Spinal cord (tissue), 10 donors: ENCODE data around the gene CCDC89. TPM values are rescaled to one million over a fixed set of nuclear protein-coding genes. Genes with fewer than 3 reads are reported as not detected.
A peak's percentile ranks its signal among the peaks of the same experiment; 100 is the strongest.
"Not testable (repeated sequence)": the region's sequence is repeated elsewhere in the genome, so short reads cannot be mapped to it uniquely, and the experiment has no call there.

Experiments used
- DNase-seq, 6 donors: peaks; one replicate each; pipeline versions ENCODE4 v3.0.0 to v3.0.0-alpha.2; 2013 to 2015; ENCODE audit warnings: low spot score in 6 of 6, low read depth in 4 of 6
- H3K27ac ChIP-seq: one replicate; pipeline ENCODE4 v1.5.1; 2013; ENCODE audit warnings: low read depth, low read length, control low read depth
- H3K27me3 ChIP-seq: one replicate; pipeline ENCODE4 v1.6.1; 2013; ENCODE audit warnings: low read length; ENCODE audit not compliant: control insufficient read depth, insufficient read depth
- H3K36me3 ChIP-seq: one replicate; pipeline ENCODE4 v1.6.1; 2013; ENCODE audit warnings: low read length; ENCODE audit not compliant: control insufficient read depth, insufficient read depth
- H3K4me1 ChIP-seq: one replicate; pipeline ENCODE4 v1.6.1; 2013; ENCODE audit warnings: low read length; ENCODE audit not compliant: control insufficient read depth, insufficient read depth
- H3K4me3 ChIP-seq: one replicate; pipeline ENCODE4 v1.5.1; 2013; ENCODE audit warnings: low read depth, low read length, control low read depth
- H3K9me3 ChIP-seq: one replicate; pipeline ENCODE4 v1.6.1; 2013; ENCODE audit warnings: low read length; ENCODE audit not compliant: control insufficient read depth, insufficient read depth
- WGBS: methylation state at CpG from one replicate; pipeline ENCODE4 v1.1.5; 2013; ENCODE audit warnings: missing lambda C conversion rate; ENCODE audit not compliant: insufficient coverage; 5-methylcytosine and 5-hydroxymethylcytosine counted together
- polyA plus RNA-seq, 2 donors: library from polyadenylated mRNA; unstranded; fragments of 120-200 nt; gene quantifications; one replicate each; pipeline ENCODE4 v1.2.1, GENCODE V29; 2013; ENCODE audit not compliant: insufficient read length in 2 of 2
- total RNA-seq, 2 donors: library from RNA; depleted of rRNA in 1 of 2; stranded (reverse); fragments of 120-200 nt in 1 of 2; fragments of >200 nt in 1 of 2; gene quantifications; one replicate each; pipeline versions ENCODE4 v1.2.3 to v1.2.4, GENCODE V29; 2013 to 2014
- donor health status: healthy.

CCDC89 gene
- total and polyA plus RNA-seq, 4 donors, result 1.2 to 5.5 (median 1.7) TPM

- not testable (repeated sequence) for H3K27me3 ChIP-seq, H3K27ac ChIP-seq, H3K4me1 ChIP-seq, H3K9me3 ChIP-seq, H3K36me3 ChIP-seq, DNase-seq, H3K4me3 ChIP-seq
Measured at GRCh38 chr11:85670949-85671663, 14.9 kb downstream of the CCDC89 start.

GRCh38 chr11:85668157-85668556 is 17.8 kb downstream of the CCDC89 start:
- no peak overlapping the region for H3K4me3 ChIP-seq
- H3K27me3 ChIP-seq, result no peaks in the 10 kb centered on the region
- no peak for DNase-seq
- no peak overlapping the region for H3K27ac ChIP-seq
- H3K4me1 ChIP-seq, result no peaks in the 10 kb centered on the region
- no peaks in the 10 kb centered on the region for H3K9me3 ChIP-seq
- WGBS, result no CpG with 5 or more reads among the region's 1 CpG
- H3K36me3 ChIP-seq, result no peaks in the 10 kb centered on the region

GRCh38 chr11:85666687-85667086 is 19.3 kb downstream of the CCDC89 start:
- no peaks in the 10 kb centered on the region for H3K9me3 ChIP-seq
- no peaks in the 10 kb centered on the region for H3K36me3 ChIP-seq
- no peak overlapping the region for H3K27ac ChIP-seq
- no peak overlapping the region for H3K4me3 ChIP-seq
- no peak for DNase-seq
- H3K4me1 ChIP-seq, result no peaks in the 10 kb centered on the region
- no peaks in the 10 kb centered on the region for H3K27me3 ChIP-seq
- WGBS, result no CpG with 5 or more reads among the region's 3 CpGs

GRCh38 chr11:85665733-85666132 is 20.3 kb downstream of the CCDC89 start:
- no CpG with 5 or more reads among the region's 5 CpGs for WGBS
- DNase-seq, result peak in 2 of 6 donors; percentile 14 to 42
- peak overlapping the region; percentile 100 for H3K27ac ChIP-seq
- no peaks in the 10 kb centered on the region for H3K27me3 ChIP-seq
- no peaks in the 10 kb centered on the region for H3K36me3 ChIP-seq
- H3K9me3 ChIP-seq, result no peaks in the 10 kb centered on the region
- no peak overlapping the region for H3K4me3 ChIP-seq
- H3K4me1 ChIP-seq, result no peaks in the 10 kb centered on the region

GRCh38 chr11:85664615-85665481 is 21.1 kb downstream of the CCDC89 start, which contains the start of gene CREBZF:
Gene CREBZF, minus strand, starts transcription at chr11:85665129. Its CDS starts 254 bp downstream, at chr11:85664875.
- peak within 1 kb of the TSS; percentile 96 for H3K4me3 ChIP-seq
- no peaks in the 10 kb centered on the region for H3K27me3 ChIP-seq
- under 1% methylated on average over 56 of the region's 67 CpGs for WGBS
- H3K36me3 ChIP-seq, result no peaks in the 10 kb centered on the region
- peak within 1 kb of the TSS; percentile 100 for H3K27ac ChIP-seq
- H3K9me3 ChIP-seq, result no peaks in the 10 kb centered on the region
- peak; percentile 91 to 99 (median 92) for DNase-seq
- H3K4me1 ChIP-seq, result no peaks in the 10 kb centered on the region

DNA sequence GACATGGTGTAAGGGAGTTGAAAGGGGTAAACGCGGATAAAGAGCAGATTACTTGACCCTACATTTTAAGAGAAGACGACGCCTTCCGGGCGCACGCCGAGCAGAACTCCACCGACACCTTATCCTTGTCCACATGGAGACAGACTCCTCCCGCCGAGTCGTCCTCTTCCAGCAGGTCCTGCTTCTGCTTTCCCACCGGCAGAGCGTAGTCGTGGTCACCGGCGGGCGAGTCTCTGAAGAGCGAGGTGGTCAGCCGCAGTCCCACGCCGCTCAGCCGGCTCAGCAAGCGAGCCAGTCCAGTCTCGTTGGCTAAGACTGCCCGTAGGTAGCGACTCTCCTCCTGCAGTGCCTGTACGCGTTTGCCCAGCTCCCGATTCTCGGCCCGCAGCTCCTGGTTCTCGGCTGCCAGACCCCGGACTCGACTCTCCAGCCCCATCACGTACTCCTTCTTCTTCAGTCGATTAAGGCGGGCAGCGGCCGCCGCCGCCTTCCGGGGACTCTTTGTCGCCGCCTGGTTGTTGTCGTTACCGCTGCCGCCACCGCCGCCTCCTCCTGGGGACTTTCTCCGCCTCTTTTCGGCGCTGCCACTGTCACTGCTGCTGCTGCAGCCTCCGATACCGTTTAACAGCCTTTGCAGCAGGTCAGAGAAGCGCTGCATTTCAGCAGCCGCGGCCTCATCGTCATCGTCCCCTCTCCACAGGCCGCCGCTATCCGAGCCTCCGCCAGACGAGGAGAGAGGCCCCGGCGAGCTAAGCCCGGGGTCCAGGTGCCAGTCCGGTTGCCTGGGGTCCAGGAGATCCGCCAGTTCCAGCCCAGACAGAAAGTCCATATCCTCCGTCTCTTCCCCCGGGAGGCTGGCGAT is 22.0 kb downstream of the CCDC89 start:
- under 1% methylated on average over 71 of the region's 73 CpGs for WGBS
- Histone ChIP-seq H3K27ac (peak overlapping the region; percentile 100), H3K4me1 (no peaks in the 10 kb centered on the region)

DNA sequence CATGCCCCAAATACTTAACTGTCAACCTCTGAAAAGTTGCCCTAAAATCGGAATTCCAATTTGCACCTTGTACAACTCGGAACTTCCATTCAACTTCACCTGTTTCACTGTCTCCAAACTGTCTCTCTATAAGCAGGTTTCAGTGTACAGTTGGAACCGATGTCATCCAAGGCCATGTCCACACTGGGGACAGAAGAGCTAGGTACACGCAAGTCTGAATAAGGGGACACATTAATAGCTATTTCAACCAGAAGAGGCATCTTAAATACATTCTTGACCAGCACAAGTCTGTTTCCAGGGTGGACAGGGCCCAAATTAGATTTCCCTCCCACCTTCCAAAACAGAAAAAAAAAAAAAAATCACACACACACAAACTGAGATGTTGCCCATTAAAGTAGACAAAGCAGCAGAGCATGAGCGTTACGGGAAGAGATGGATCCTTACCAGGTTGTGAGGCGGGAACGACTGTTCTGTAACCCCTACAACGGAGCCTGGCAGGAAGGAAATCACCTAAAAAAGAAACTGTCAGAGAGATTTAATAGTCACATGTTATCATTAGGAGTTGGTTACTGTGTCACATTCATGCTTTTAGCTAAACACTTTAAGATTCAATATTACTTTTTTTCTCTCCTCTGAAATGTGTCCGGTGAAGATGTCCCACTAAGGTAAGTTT is 22.8 kb downstream of the CCDC89 start:
- Histone ChIP-seq H3K36me3 (no peaks in the 10 kb centered on the region), H3K9me3 (no peaks in the 10 kb centered on the region), H3K4me3 (peak overlapping the region; percentile 96), H3K27me3 (no peaks in the 10 kb centered on the region), H3K27ac (peak overlapping the region; percentile 100), H3K4me1 (no peaks in the 10 kb centered on the region)
- WGBS, result 6% methylated on average over 4 of the region's 10 CpGs
- peak in 2 of 6 donors; percentile 38 to 41 for DNase-seq

More for the DNA sequence above, 22.0 kb downstream of the CCDC89 start:
- H3K9me3 ChIP-seq, result no peaks in the 10 kb centered on the region
- peak in 4 of 6 donors; percentile 58 to 92 (median 81) for DNase-seq
- peak overlapping the region; percentile 96 for H3K4me3 ChIP-seq
- no peaks in the 10 kb centered on the region for H3K36me3 ChIP-seq
- no peaks in the 10 kb centered on the region for H3K27me3 ChIP-seq

- Histone ChIP-seq H3K36me3 (no peaks in the 10 kb centered on the region), H3K4me3 (peak overlapping the region; percentile 96), H3K4me1 (no peaks in the 10 kb centered on the region), H3K27ac (no peak overlapping the region), H3K27me3 (no peaks in the 10 kb centered on the region), H3K9me3 (no peaks in the 10 kb centered on the region)
- no CpG with 5 or more reads among the region's 4 CpGs for WGBS
- peak in 1 of 6 donors; percentile 7 for DNase-seq
Measured at GRCh38 chr11:85661972-85662664, 23.9 kb downstream of the CCDC89 start.
